Putamen (tissue), 1 donor: ENCODE measurements around the gene KDM1A.

Experiments
- DNase-seq: peaks from one replicate; pipeline ENCODE4 v3.0.0-alpha.2; 2016; ENCODE audit warnings: low spot score

Gene KDM1A

GRCh38 chr1:23110391-23110790, 91.1 kb downstream of the KDM1A start:
- no peak for DNase-seq

GRCh38 chr1:23111600-23112535, 92.6 kb downstream of the KDM1A start:
- no peak for DNase-seq

GRCh38 chr1:23114424-23115079, 95.3 kb downstream of the KDM1A start:
- no peak for DNase-seq

GRCh38 chr1:23116216-23116836, 97.1 kb downstream of the KDM1A start:
- no peak for DNase-seq

GRCh38 chr1:23116921-23117699, 97.8 kb downstream of the KDM1A start:
- no peak for DNase-seq

- DNase-seq = no peak
Observed at GRCh38 chr1:23118407-23118806, 99.1 kb downstream of the KDM1A start.

- no peak for DNase-seq
Observed at GRCh38 chr1:23118957-23119792, 99.9 kb downstream of the KDM1A start.

GRCh38 chr1:23120383-23120782, 101.1 kb downstream of the KDM1A start:
- no peak for DNase-seq

GRCh38 chr1:23122023-23122748, 102.9 kb downstream of the KDM1A start:
- no peak for DNase-seq

GRCh38 chr1:23122796-23123195, 103.5 kb downstream of the KDM1A start:
- no peak for DNase-seq

- DNase-seq = no peak
Observed at GRCh38 chr1:23123528-23123927, 104.3 kb downstream of the KDM1A start.

GRCh38 chr1:23124259-23125026, 105.2 kb downstream of the KDM1A start:
- DNase-seq = no peak

GRCh38 chr1:23125489-23125888, 106.2 kb downstream of the KDM1A start:
- no peak for DNase-seq

- DNase-seq = no peak
Observed at GRCh38 chr1:23126200-23126599, 106.9 kb downstream of the KDM1A start.

GRCh38 chr1:23126801-23127200, 107.5 kb downstream of the KDM1A start:
- DNase-seq = no peak

- DNase-seq = no peak
Observed at GRCh38 chr1:23129846-23130245, 110.6 kb downstream of the KDM1A start.

GRCh38 chr1:23132033-23132432, 112.8 kb downstream of the KDM1A start:
- no peak for DNase-seq
